GM08714 (cell line): ENCODE measurements around the gene LNP1.
"Not testable (repeated sequence)": the region's sequence is repeated elsewhere in the genome, so short reads cannot be mapped to it uniquely, and the experiment has no call there.

Experiments used
- H3K4me3 ChIP-seq: fragments of 200-500 bp; sonication (Bioruptor generic); 2 replicates; pipeline ENCODE4 v1.5.1; 2014; ENCODE audit warnings: mild to moderate bottlenecking, low read length, inconsistent platforms
- ZNF274 ChIP-seq: IDR thresholded peaks from 2 replicates; pipeline ENCODE4 v1.6.1; 2012; ENCODE audit warnings: mild to moderate bottlenecking, low read depth, low read length

The LNP1 gene

DNA sequence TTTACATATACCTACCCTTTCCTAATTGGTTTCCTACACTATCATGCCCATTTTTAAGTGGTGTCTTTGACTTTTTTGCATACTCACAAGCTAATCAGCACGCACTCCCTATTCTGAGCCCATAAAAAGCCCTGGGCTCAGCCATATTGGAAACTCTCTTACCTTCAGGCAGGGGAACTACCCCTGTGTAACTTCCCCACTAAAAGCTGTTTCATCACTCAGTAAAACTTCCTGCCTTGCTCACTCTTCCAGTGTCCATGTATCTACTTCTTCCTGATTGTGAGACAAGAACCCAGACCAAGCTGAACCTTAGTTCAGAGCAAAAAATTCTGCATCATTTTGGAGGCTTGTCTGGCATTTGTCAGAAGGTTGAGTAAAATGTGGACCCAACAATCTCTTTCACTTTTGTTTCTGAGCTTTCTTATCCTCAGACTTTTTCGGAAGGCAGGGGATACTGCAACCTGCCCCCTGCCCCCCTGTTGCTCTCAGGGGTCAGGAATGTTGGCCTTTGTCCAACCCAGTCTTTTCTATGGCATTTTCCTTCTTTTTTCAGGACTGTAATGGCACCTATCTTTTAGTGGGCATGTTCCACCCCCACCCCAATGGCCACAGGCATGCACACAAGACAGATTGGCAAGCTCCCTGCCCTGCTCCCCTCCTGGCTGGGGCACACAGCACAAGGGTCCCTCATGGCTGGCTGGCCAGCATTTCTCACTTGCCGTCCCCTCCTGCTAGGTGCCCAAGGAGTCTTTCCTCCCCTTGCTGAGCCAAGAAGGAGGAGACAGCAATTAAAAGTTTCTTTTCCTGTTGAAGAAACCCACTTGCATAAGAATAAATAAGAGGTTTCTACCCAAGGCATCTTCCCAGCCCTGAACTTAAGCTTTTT lies 64.8 kb downstream of the LNP1 start:
- TF ChIP-seq ZNF274, result no peak
- no peak overlapping the region for H3K4me3 ChIP-seq

- TF ChIP-seq ZNF274, result no peak
- no peak overlapping the region for H3K4me3 ChIP-seq
Observed at GRCh38 chr3:100467133-100467532, 65.8 kb downstream of the LNP1 start.

DNA sequence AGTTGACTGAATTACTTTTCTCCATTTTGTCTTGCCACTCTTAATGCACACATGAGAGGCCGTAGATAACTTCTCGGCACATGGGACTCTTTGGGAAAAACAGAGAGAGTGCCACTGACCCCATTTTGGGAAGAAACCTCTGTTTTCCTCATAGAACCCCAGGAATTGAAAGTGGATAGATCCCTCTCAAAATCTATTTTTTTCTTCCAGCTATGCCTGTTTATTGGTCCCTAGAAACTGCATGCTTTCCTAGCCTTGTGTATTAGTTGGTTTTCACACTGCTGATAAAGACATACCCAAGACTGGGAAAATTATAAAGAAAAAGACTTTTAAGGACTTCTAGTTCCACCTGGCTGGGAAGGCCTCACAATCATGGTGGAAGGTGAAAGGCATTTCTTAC lies 67.3 kb downstream of the LNP1 start:
- no peak for TF ChIP-seq ZNF274
- no peak overlapping the region for H3K4me3 ChIP-seq

DNA sequence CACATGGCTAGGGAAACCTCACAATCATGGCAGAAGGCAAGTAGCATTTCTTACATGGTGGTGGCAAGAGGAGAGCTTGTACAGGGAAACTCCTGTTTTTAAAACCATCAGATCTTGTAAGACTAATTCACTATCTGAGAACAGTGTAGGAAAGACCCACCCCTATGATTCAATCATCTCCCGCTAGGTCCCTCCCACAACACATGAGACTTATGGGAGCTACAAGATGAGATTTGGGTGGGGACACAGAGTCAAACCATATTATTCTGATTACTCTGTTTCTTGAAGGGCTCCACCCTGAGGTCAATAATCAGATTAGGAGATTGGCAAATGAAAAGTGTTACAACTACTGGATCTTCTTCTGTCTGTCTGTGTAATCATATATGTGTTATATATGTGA lies 69.6 kb downstream of the LNP1 start:
- no peak for TF ChIP-seq ZNF274
- no peak overlapping the region for H3K4me3 ChIP-seq

DNA sequence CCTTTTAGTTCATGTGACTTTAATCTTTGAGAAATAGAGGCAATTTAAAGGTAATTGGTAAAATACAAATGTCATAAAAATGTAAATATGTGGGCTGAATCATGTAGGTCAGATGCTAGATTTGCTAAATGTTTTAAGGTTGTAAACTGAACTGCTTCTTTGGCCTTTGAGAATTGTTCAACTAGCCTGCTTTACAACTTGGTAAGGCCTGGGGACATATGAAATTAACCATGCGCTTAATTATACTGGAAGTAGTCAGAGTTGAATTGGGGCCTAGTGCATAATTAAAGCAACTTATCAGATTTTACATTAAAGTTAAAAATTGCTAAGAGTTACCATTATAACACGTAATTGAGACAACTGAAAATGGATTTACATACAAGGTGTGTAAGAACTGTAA lies 70.1 kb downstream of the LNP1 start:
- no peak overlapping the region for H3K4me3 ChIP-seq
- TF ChIP-seq ZNF274, result no peak

- H3K4me3 ChIP-seq, result not testable (repeated sequence)
Observed at GRCh38 chr3:100477851-100478360, 76.6 kb downstream of the LNP1 start.

DNA sequence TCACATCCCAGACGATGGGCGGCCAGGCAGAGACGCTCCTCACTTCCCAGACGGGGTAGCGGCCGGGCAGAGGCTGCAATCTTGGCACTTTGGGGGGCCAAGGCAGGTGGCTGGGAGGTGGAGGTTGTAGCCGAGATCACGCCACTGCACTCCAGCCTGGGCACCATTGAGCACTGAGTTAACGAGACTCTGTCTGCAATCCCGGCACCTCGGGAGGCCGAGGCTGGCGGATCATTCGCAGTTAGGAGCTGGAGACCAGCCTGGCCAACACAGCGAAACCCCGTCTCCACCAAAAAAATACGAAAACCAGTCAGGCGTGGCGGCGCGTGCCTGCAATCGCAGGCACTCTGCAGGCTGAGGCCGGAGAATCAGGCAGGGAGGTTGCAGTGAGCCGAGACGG lies 77.2 kb downstream of the LNP1 start:
- not testable (repeated sequence) for H3K4me3 ChIP-seq

DNA sequence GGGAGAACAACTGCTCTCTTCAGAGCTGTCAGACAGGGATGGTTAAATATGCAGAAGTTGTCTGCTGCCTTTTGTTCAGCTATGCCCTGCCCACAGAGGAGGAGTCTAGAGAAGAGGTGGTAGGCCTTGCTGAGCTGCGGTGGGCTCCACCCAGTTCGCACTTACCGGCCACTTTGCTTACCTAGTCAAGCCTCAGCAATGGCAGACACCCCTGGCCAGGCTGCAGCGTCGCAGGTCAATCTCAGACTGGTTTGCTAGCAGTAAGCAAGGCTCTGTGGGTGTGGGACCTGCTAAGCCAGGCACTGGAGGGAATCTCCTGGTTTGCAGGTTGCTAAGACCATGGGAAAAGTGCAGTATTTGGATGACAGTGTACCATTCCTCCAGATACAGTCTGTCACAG lies 78.7 kb downstream of the LNP1 start:
- no peak overlapping the region for H3K4me3 ChIP-seq
- TF ChIP-seq ZNF274, result no peak

DNA sequence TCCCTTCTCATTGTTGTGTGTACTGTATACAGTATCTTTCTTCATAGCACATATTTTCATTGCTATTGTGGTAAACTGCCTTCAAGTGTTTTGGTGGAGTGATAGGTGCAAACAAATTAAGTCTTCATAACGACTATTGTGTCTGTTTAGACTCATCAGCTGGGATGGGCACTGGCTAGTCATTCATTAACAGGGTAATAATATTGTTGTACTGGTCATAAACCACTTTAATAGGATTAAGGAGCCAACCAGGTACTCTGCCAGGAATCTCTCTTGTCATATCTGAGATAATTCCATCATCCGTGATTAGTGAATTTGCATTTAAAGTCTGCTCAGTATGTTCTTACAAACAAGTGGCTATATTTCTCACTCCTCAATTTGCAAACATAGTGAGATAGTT lies 80.8 kb downstream of the LNP1 start:
- no peak for TF ChIP-seq ZNF274
- H3K4me3 ChIP-seq, result no peak overlapping the region

GRCh38 chr3:100483529-100483928 lies 82.2 kb downstream of the LNP1 start:
- TF ChIP-seq ZNF274, result no peak
- no peak overlapping the region for H3K4me3 ChIP-seq

DNA sequence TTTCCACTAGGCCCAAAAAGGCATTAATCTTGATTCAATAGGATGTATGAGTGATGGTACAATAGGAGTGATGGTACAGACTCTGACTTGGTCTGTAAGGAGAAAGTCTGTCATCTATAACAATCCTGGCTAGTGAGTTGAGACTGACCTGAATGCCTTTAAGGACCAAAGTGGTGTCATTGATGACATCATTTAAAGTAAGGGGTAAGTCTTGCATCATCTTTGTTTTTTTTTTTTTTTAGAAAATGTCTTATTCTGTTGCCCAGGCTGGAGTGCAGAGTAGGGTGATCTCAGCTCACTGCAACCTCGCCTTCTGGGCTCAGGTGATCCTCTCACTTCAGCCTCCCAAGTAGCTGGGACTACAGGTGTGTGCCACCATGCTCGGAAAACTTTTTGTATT lies 85.5 kb downstream of the LNP1 start:
- TF ChIP-seq ZNF274, result no peak

DNA sequence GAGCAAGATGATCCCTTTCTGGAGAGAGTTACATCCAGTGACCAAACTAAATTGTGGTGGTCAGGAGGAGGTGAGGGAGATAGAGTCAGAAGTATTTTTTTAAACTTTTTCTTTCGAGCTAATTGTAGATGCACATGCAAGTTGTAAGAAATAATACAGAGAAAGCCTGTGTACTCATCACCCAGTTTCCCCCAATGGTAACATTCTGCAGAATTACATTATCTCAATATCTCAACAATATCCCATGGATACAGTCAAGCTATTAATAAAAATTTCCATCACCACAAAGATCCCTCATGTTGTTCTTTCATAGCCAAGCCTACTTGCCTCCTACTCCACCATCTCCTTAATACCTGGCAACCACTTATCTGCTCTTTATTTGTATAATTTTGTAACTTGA lies 87.8 kb downstream of the LNP1 start:
- TF ChIP-seq ZNF274, result no peak
- no peak overlapping the region for H3K4me3 ChIP-seq

More for the DNA sequence above, 85.5 kb downstream of the LNP1 start:
- H3K4me3 ChIP-seq, result no peak overlapping the region

- peak within 1 kb of the TSS; percentile 79 for H3K4me3 ChIP-seq
- no peak for TF ChIP-seq ZNF274
Observed at GRCh38 chr3:100492059-100493006, 91.0 kb downstream of the LNP1 start, which contains the start of gene TMEM45A. TMEM45A (plus strand) TSS chr3:100492619; CDS start chr3:100555212, 62,593 bp downstream.

DNA sequence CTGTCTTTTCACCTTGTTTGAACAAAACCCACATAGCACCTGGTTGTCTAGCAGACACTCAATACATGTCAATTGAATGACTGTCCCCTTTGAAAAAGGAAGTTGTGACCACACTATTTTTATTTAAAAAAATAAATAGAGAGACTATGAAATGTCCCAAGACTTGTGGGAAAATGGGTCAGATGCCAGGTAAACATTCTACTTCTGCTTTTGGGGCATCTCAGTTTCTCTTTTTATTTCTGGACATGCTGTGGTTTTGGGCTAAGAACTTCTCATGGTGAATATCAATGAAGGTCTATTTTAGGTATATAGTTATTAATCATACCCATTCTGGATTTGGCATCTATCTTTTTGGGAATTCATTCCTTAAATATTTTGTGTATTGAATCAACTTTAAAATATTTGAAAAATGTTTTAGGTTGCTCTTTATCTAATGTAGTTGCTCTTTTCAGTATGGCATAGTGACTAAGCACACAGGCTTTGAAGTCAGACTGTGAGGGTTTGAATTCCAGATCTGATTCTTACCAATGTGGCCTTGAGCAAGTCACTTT lies 95.4 kb downstream of the LNP1 start:
- no peak overlapping the region for H3K4me3 ChIP-seq
- no peak for TF ChIP-seq ZNF274
